Tibial nerve (tissue), 4 donors: ENCODE results near the gene HTRA3. TPM values are rescaled to one million over a fixed set of nuclear protein-coding genes. Genes with fewer than 3 reads are reported as not detected.

Experiments used
- DNase-seq, 2 donors: peaks; one replicate each; pipeline ENCODE4 v3.0.0-alpha.2; 2019; ENCODE audit warnings: low spot score in 2 of 2
- H3K27ac ChIP-seq, 4 donors: fragments of 200-600 bp; sonication (generic) in 3 of 4; one replicate each; pipeline ENCODE4 v1.5.1; 2017 to 2019; ENCODE audit warnings: mild to moderate bottlenecking in 1 of 4
- H3K27me3 ChIP-seq, 2 donors: fragments of 200-600 bp; sonication (generic) in 1 of 2; one replicate each; pipeline versions ENCODE4 v1.5.1 to v1.6.0; 2017 to 2019
- H3K36me3 ChIP-seq, 3 donors: fragments of 200-600 bp; sonication (generic); one replicate each; pipeline ENCODE4 v1.5.1; 2018 to 2019
- H3K4me1 ChIP-seq, 4 donors: fragments of 200-600 bp; sonication (generic) in 3 of 4; one replicate each; pipeline ENCODE4 v1.5.1; 2017 to 2019
- H3K4me3 ChIP-seq, 4 donors: fragments of 200-600 bp; sonication (generic) in 3 of 4; one replicate each; pipeline ENCODE4 v1.5.1; 2017 to 2019; ENCODE audit warnings: mild to moderate bottlenecking in 1 of 4, moderate library complexity in 1 of 4
- H3K9me3 ChIP-seq, 4 donors: fragments of 200-600 bp; sonication (generic) in 3 of 4; one replicate each; pipeline ENCODE4 v1.5.1; 2017 to 2019
- CTCF ChIP-seq, 5 experiments: fragments of 200-600 bp in 3 of 5; fragments of 450-650 bp in 2 of 5; sonication (generic) in 3 of 5; IDR thresholded peaks; one replicate each; pipeline ENCODE4 v1.5.1; 2016 to 2019; ENCODE audit warnings: antibody characterized with exemption in 5 of 5, mild to moderate bottlenecking in 3 of 5, moderate library complexity in 2 of 5
- EP300 ChIP-seq, 2 donors: sonication (generic); formaldehyde crosslinking; IDR thresholded peaks; one replicate each; pipeline ENCODE4 v1.6.1; 2017; ENCODE audit warnings: antibody characterized with exemption in 2 of 2, mild to moderate bottlenecking in 1 of 2
- POLR2A ChIP-seq, 2 donors: fragments of 450-650 bp; IDR thresholded peaks; one replicate each; pipeline ENCODE4 v1.6.1; 2017; ENCODE audit warnings: antibody characterized with exemption in 2 of 2, mild to moderate bottlenecking in 2 of 2, moderate library complexity in 2 of 2
- WGBS, 2 donors: methylation state at CpG; one replicate each; pipeline ENCODE4 v1.1.5; 2018; 5-methylcytosine and 5-hydroxymethylcytosine counted together
- total RNA-seq, 4 donors: library from RNA; depleted of rRNA; stranded (reverse); fragments of >200 nt; gene quantifications; one replicate each; pipeline ENCODE4 v1.1.0, GENCODE V29; 2016

Gene HTRA3
- total RNA-seq, 4 donors from 2014 or later = 34.9 to 54.3 (median 43.5) TPM

- TF ChIP-seq EP300 (IDR thresholded peaks at IDR 0.05) = no peak
- TF ChIP-seq CTCF (IDR thresholded peaks at IDR 0.05) = no peak
- TF ChIP-seq POLR2A (IDR thresholded peaks at IDR 0.05) = no peak
- no peak overlapping the region for H3K27ac ChIP-seq
Measured at GRCh38 chr4:8261851-8262535, 7.6 kb upstream of the HTRA3 start.

GRCh38 chr4:8262637-8263322 is 6.8 kb upstream of the HTRA3 start:
- H3K4me1 ChIP-seq = peaks cover 0 to 12% (median 0%) of the 10 kb centered on the region in 4 donors
- no peak for DNase-seq
- no peaks in the 10 kb centered on the region for H3K27me3 ChIP-seq
- no peak overlapping the region for H3K27ac ChIP-seq
- no peak overlapping the region for H3K4me3 ChIP-seq
- no peaks in the 10 kb centered on the region for H3K36me3 ChIP-seq
- WGBS, 2 donors = 72 to 76% methylated on average over 17 to 22 of the region's 23 CpGs
- no peaks in the 10 kb centered on the region for H3K9me3 ChIP-seq
- TF ChIP-seq CTCF (IDR thresholded peaks at IDR 0.05) (no peak), POLR2A (IDR thresholded peaks at IDR 0.05) (no peak), EP300 (IDR thresholded peaks at IDR 0.05) (no peak)

More at GRCh38 chr4:8261851-8262535, 7.6 kb upstream of the HTRA3 start:
- Histone ChIP-seq H3K4me1 (peaks cover 0 to 5% (median 0%) of the 10 kb centered on the region in 4 donors), H3K36me3 (no peaks in the 10 kb centered on the region), H3K9me3 (no peaks in the 10 kb centered on the region), H3K27me3 (no peaks in the 10 kb centered on the region), H3K4me3 (no peak overlapping the region)
- WGBS, 2 donors = 75 to 82% methylated on average over 22 to 24 of the region's 25 CpGs
- no peak for DNase-seq

GRCh38 chr4:8263397-8263796 is 6.2 kb upstream of the HTRA3 start:
- 85 to 89% methylated on average over 10 of the region's 10 CpGs for WGBS, 2 donors
- TF ChIP-seq EP300 (IDR thresholded peaks at IDR 0.05) (no peak), POLR2A (IDR thresholded peaks at IDR 0.05) (no peak), CTCF (IDR thresholded peaks at IDR 0.05) (no peak)

GRCh38 chr4:8264106-8264505 is 5.4 kb upstream of the HTRA3 start:
- WGBS, 2 donors = 83 to 84% methylated on average over 14 of the region's 14 CpGs
- Histone ChIP-seq H3K9me3 (no peaks in the 10 kb centered on the region), H3K27me3 (peaks cover 0 to 3% of the 10 kb centered on the region in 2 donors), H3K36me3 (no peaks in the 10 kb centered on the region), H3K4me3 (no peak overlapping the region), H3K27ac (no peak overlapping the region), H3K4me1 (peaks cover 0 to 16% (median 0%) of the 10 kb centered on the region in 4 donors)
- DNase-seq = no peak
- TF ChIP-seq POLR2A (IDR thresholded peaks at IDR 0.05) (no peak), CTCF (IDR thresholded peaks at IDR 0.05) (no peak), EP300 (IDR thresholded peaks at IDR 0.05) (no peak)

More at GRCh38 chr4:8263397-8263796, 6.2 kb upstream of the HTRA3 start:
- H3K36me3 ChIP-seq = no peaks in the 10 kb centered on the region
- H3K4me1 ChIP-seq = peaks cover 0 to 14% (median 0%) of the 10 kb centered on the region in 4 donors
- H3K9me3 ChIP-seq = no peaks in the 10 kb centered on the region
- no peaks in the 10 kb centered on the region for H3K27me3 ChIP-seq
- no peak overlapping the region for H3K4me3 ChIP-seq
- DNase-seq = no peak
- no peak overlapping the region for H3K27ac ChIP-seq
